Prostate gland (tissue), 2 donors: ENCODE measurements around the gene LHFPL3. TPM values are rescaled to one million over a fixed set of nuclear protein-coding genes. Genes with fewer than 3 reads are reported as not detected.

Experiments used
- DNase-seq: peaks from one replicate; pipeline ENCODE4 v3.0.0-alpha.2; 2019; ENCODE audit warnings: low spot score
- H3K27ac ChIP-seq, 2 donors: fragments of 200-600 bp; sonication (generic); 2 replicates each; pipeline ENCODE4 v1.5.1; 2017 to 2019
- H3K27me3 ChIP-seq: fragments of 200-600 bp; sonication (generic); replicated peaks from 2 replicates; pipeline ENCODE4 v1.5.1; 2019; ENCODE audit not compliant: insufficient read depth
- H3K36me3 ChIP-seq, 2 donors: fragments of 200-600 bp; sonication (generic); 1 replicate in 1 of 2; 2 replicates in 1 of 2; pipeline versions ENCODE4 v1.5.1 to v1.8.1; 2017 to 2019
- H3K4me1 ChIP-seq: fragments of 200-600 bp; sonication (generic); replicated peaks from 2 replicates; pipeline ENCODE4 v1.5.1; 2019
- H3K4me3 ChIP-seq, 2 donors: fragments of 200-600 bp; sonication (generic); 2 replicates each; pipeline ENCODE4 v1.5.1; 2017 to 2019
- H3K9me3 ChIP-seq: fragments of 200-600 bp; sonication (generic); 2 replicates; pipeline ENCODE4 v1.5.1; 2017
- CTCF ChIP-seq, 4 experiments: fragments of 200-600 bp in 2 of 4; fragments of 450-650 bp in 2 of 4; sonication (generic) in 2 of 4; IDR thresholded peaks; 1 replicate in 3 of 4; 2 replicates in 1 of 4; pipeline ENCODE4 v1.5.1; 2016 to 2019; ENCODE audit warnings: antibody characterized with exemption in 4 of 4, mild to moderate bottlenecking in 2 of 4, moderate library complexity in 2 of 4
- POLR2A ChIP-seq: fragments of 450-650 bp; IDR thresholded peaks from one replicate; pipeline ENCODE4 v1.6.1; 2016; ENCODE audit warnings: antibody characterized with exemption, mild to moderate bottlenecking
- POLR2AphosphoS5 ChIP-seq: sonication (generic); formaldehyde crosslinking; IDR thresholded peaks from one replicate; pipeline ENCODE4 v1.6.1; 2017; ENCODE audit warnings: antibody characterized with exemption
- WGBS: methylation state at CpG from one replicate; pipeline ENCODE4 v1.1.5; 2018; 5-methylcytosine and 5-hydroxymethylcytosine counted together
- intact Hi-C: fragments of 100-400 bp; cut with DNase I; formaldehyde crosslinking; loops from one replicate; pipeline ENCODE4 v1.14.2; 2022
- total RNA-seq, 2 donors: library from RNA; depleted of rRNA; stranded (reverse); fragments of >200 nt; gene quantifications; one replicate each; pipeline ENCODE4 v1.1.0, GENCODE V29; 2016

The LHFPL3 gene
- total RNA-seq, 2 donors from 2014 or later, result 0.14 TPM; not detected in 1

DNA sequence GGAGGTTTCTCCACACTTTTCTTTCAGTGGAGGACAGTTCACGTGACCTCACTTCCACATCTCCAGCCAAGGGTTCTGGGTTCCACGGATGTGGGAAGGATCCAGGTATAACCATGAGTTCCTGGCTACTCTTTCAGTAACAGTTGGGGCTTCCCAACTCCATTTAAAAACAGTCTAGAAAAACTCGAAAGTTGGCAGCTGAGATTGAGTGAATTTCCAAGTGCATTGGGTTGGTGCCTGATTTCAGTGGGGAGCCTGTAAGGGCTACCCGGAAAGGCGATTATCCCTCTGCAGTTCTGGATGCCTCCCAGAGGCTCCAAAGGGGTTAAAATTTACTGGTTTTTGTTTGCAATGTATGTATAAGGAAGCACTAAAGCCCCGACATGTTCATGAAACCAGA lies 24.3 kb downstream of the LHFPL3 start:
- Histone ChIP-seq H3K27me3 (no peaks in the 10 kb centered on the region), H3K4me1 (no peaks in the 10 kb centered on the region), H3K36me3 (no peaks in the 10 kb centered on the region), H3K4me3 (no peak overlapping the region), H3K27ac (no peak overlapping the region), H3K9me3 (no peaks in the 10 kb centered on the region)
- intact Hi-C loops, result no loop called here
- 60% methylated on average over 6 of the region's 6 CpGs for WGBS
- TF ChIP-seq POLR2AphosphoS5 (no peak), POLR2A (no peak), CTCF (IDR thresholded peaks at IDR 0.05) (no peak)
- DNase-seq, result no peak

GRCh38 chr7:104357166-104357565 lies 28.8 kb downstream of the LHFPL3 start:
- Histone ChIP-seq H3K9me3 (no peaks in the 10 kb centered on the region), H3K4me3 (no peak overlapping the region), H3K4me1 (no peaks in the 10 kb centered on the region), H3K36me3 (no peaks in the 10 kb centered on the region), H3K27ac (no peak overlapping the region), H3K27me3 (no peaks in the 10 kb centered on the region)
- WGBS, result 65% methylated on average over 4 of the region's 4 CpGs
- no peak for DNase-seq
- TF ChIP-seq POLR2A, result no peak
- TF ChIP-seq CTCF (IDR thresholded peaks at IDR 0.05), result no peak
- no peak for TF ChIP-seq POLR2AphosphoS5
- intact Hi-C loops, result loop anchor here (1.0 kb wide), 1 partner anchor 8 kb away; no protein-coding TSS in a partner anchor

DNA sequence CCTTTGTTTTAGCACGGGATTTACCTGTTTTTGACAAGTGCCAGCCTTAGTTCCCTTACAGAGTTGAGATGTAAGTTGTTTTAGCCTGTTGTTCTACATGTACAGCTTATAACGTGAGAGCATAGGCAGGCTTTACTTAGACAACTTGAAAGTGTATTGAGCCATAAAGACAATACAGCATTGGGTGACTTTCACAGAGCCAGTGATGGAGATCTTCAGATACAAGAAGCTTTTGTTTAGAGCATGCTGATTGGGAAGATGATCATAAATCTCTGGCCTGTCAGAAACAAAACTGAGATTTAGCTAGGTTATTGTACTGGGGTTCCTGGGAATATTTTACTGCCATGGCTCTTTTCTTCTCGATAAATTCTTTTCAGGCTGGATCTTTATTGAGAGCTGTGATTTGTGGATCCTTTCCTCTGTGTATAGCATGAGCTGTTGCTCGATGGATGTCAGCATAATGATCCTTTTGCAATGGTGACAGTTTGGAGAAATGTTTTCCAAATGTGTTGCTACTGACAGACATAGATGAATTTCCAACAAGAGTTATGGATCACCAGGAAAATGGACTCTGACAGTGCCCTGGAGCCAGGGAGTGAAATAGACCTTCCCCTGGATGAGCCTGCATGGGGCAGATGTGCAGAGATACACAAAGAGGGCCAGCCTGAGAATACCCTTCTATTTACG lies 30.2 kb downstream of the LHFPL3 start:
- H3K4me1 ChIP-seq, result no peaks in the 10 kb centered on the region
- H3K4me3 ChIP-seq, result no peak overlapping the region
- no peaks in the 10 kb centered on the region for H3K9me3 ChIP-seq
- no peak for TF ChIP-seq POLR2A
- no peak for TF ChIP-seq POLR2AphosphoS5
- TF ChIP-seq CTCF (IDR thresholded peaks at IDR 0.05), result no peak
- DNase-seq, result no peak
- no peak overlapping the region for H3K27ac ChIP-seq
- H3K36me3 ChIP-seq, result no peaks in the 10 kb centered on the region
- H3K27me3 ChIP-seq, result no peaks in the 10 kb centered on the region
- WGBS, result 68% methylated on average over 5 of the region's 5 CpGs
- intact Hi-C loops, result no loop called here

DNA sequence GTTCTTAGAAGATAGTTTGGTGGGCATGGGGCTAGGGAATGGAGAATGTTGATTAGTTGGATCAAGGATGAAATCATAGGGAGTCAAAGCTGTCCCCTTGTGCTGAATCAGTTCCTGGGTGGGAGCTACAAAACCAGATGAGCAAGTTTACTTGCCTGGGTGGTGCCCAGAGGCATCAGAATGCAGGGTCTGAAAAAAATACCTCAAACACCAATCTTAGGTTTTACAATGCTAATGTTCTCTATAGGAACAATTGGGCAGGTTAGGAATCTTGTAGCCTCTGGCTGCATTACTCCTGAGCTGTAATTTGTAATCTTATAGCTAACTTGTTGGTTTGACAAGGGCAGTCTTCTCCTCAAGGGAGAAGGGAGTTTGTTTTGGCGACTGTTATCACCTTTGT lies 34.4 kb downstream of the LHFPL3 start:
- Histone ChIP-seq H3K36me3 (no peaks in the 10 kb centered on the region), H3K27ac (no peak overlapping the region), H3K27me3 (no peaks in the 10 kb centered on the region), H3K4me3 (no peak overlapping the region), H3K9me3 (no peaks in the 10 kb centered on the region), H3K4me1 (no peaks in the 10 kb centered on the region)
- 20% methylated on average over 1 of the region's 1 CpG for WGBS
- TF ChIP-seq POLR2AphosphoS5 (no peak), POLR2A (no peak), CTCF (IDR thresholded peaks at IDR 0.05) (no peak)
- DNase-seq, result no peak
- intact Hi-C loops, result no loop called here

DNA sequence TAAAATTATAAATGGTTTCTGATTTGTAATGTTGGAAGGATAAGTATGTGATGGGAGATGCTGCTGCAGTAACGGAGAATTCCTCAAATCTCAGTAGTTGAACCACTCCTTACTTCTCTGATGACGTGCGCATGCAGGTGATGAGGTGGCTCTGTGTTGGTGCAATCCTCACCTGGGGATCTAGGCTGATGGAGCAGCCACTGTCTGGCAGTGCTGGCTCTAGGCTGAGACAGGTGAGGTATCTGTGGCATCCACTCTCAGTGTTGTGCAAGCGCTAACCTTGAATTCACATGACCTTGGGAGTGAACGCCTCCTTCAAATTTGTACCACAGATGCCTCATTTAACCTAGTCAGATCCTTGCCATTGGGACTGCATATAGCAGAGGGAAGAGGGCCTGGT lies 35.0 kb downstream of the LHFPL3 start:
- WGBS, result 83% methylated on average over 5 of the region's 5 CpGs
- no peak overlapping the region for H3K27ac ChIP-seq
- intact Hi-C loops, result no loop called here
- DNase-seq, result no peak
- no peaks in the 10 kb centered on the region for H3K36me3 ChIP-seq
- TF ChIP-seq POLR2A, result no peak
- TF ChIP-seq POLR2AphosphoS5, result no peak
- TF ChIP-seq CTCF (IDR thresholded peaks at IDR 0.05), result no peak
- no peaks in the 10 kb centered on the region for H3K27me3 ChIP-seq
- no peaks in the 10 kb centered on the region for H3K9me3 ChIP-seq
- H3K4me3 ChIP-seq, result no peak overlapping the region
- no peaks in the 10 kb centered on the region for H3K4me1 ChIP-seq
